DOHH2 (cell line): ENCODE measurements around the gene TFB2M.

ENCODE experiments used
- CTCF ChIP-seq: fragments of 200-600 bp; sonication (generic); IDR thresholded peaks from one replicate; pipeline ENCODE4 v1.5.1; 2014; ENCODE audit warnings: antibody characterized with exemption, mild to moderate bottlenecking, low read depth, low read length; ENCODE audit not compliant: poor library complexity, severe bottlenecking
- EZH2phosphoT487 ChIP-seq: fragments of 200-600 bp; sonication (generic); IDR thresholded peaks from 2 replicates; pipeline ENCODE4 v1.6.1; 2017; ENCODE audit warnings: borderline replicate concordance, mild to moderate bottlenecking, antibody characterized with exemption, low read length, moderate library complexity, mixed read lengths

- TF ChIP-seq CTCF: peak; percentile 19
- TF ChIP-seq EZH2phosphoT487: no peak
Observed at GRCh38 chr1:246532519-246532918, 33.5 kb downstream of the TFB2M start.
